ENCODE measurements around the gene SOCS3.

The SOCS3 gene

GRCh38 chr17:78379131-78379491, 19.2 kb upstream of the SOCS3 start:
- peak overlapping the region; percentile 87 for H3K9ac ChIP-seq (ENCODE audit: low read length)
- no peak for TF ChIP-seq EZH2phosphoT487 (IDR thresholded peaks at IDR 0.05; ENCODE audit: low read depth)
- TF ChIP-seq CTCF (IDR thresholded peaks at IDR 0.05; ENCODE audit: low read depth, low read length): no peak
- no peaks in the 10 kb centered on the region for H3K9me3 ChIP-seq (ENCODE audit: insufficient read depth, low read length)
- H4K20me1 ChIP-seq (ENCODE audit: insufficient read depth, low read length): no peaks in the 10 kb centered on the region
- peak overlapping the region; percentile 89 for H3K4me2 ChIP-seq (ENCODE audit: low read length)
- no peak overlapping the region for H2AFZ ChIP-seq (ENCODE audit: low read depth, low read length)
- peaks cover 63% of the 10 kb centered on the region for H3K4me1 ChIP-seq (ENCODE audit: low read length)
- peaks cover 10% of the 10 kb centered on the region for H3K36me3 ChIP-seq (replicated peaks; ENCODE audit: low read depth, low read length)
- peak overlapping the region; percentile 100 for H3K4me3 ChIP-seq (ENCODE audit: low read length)
- H3K27me3 ChIP-seq (ENCODE audit: low read depth, low read length): no peaks in the 10 kb centered on the region
- H3K27ac ChIP-seq (ENCODE audit: low read length): peak overlapping the region; percentile 97
- peaks cover 59% of the 10 kb centered on the region for H3K79me2 ChIP-seq (ENCODE audit: low read length)

- Histone ChIP-seq H3K4me1 (ENCODE audit: low read length) (peaks cover 57% of the 10 kb centered on the region), H4K20me1 (ENCODE audit: insufficient read depth, low read length) (no peaks in the 10 kb centered on the region), H3K9ac (ENCODE audit: low read length) (peak within 1 kb of the TSS; percentile 87), H3K9me3 (ENCODE audit: insufficient read depth, low read length) (no peaks in the 10 kb centered on the region), H3K27ac (ENCODE audit: low read length) (peak within 1 kb of the TSS; percentile 97), H3K4me2 (ENCODE audit: low read length) (peak within 1 kb of the TSS; percentile 89), H3K79me2 (ENCODE audit: low read length) (peaks cover 53% of the 10 kb centered on the region), H2AFZ (ENCODE audit: low read depth, low read length) (peak within 1 kb of the TSS; percentile 96), H3K36me3 (replicated peaks; ENCODE audit: low read depth, low read length) (peaks cover 8% of the 10 kb centered on the region), H3K4me3 (ENCODE audit: low read length) (peak within 1 kb of the TSS; percentile 100), H3K27me3 (ENCODE audit: low read depth, low read length) (no peaks in the 10 kb centered on the region)
- TF ChIP-seq CTCF (IDR thresholded peaks at IDR 0.05; ENCODE audit: low read depth, low read length) (no peak), EZH2phosphoT487 (IDR thresholded peaks at IDR 0.05; ENCODE audit: low read depth) (no peak)
Observed at GRCh38 chr17:78378225-78379130, 18.6 kb upstream of the SOCS3 start, which contains the start of gene PGS1. Gene PGS1, plus strand, starts transcription at chr17:78378649. Its CDS starts 17 bp downstream, at chr17:78378666.

- Histone ChIP-seq H3K27ac (ENCODE audit: low read length) (peak overlapping the region; percentile 97), H3K4me3 (ENCODE audit: low read length) (peak overlapping the region; percentile 100), H3K79me2 (ENCODE audit: low read length) (peaks cover 46% of the 10 kb centered on the region), H4K20me1 (ENCODE audit: insufficient read depth, low read length) (no peaks in the 10 kb centered on the region), H2AFZ (ENCODE audit: low read depth, low read length) (peak overlapping the region; percentile 96), H3K4me2 (ENCODE audit: low read length) (peak overlapping the region; percentile 89), H3K36me3 (replicated peaks; ENCODE audit: low read depth, low read length) (peaks cover 7% of the 10 kb centered on the region), H3K4me1 (ENCODE audit: low read length) (peaks cover 51% of the 10 kb centered on the region), H3K9me3 (ENCODE audit: insufficient read depth, low read length) (no peaks in the 10 kb centered on the region), H3K27me3 (ENCODE audit: low read depth, low read length) (no peaks in the 10 kb centered on the region), H3K9ac (ENCODE audit: low read length) (peak overlapping the region; percentile 87)
- TF ChIP-seq CTCF (IDR thresholded peaks at IDR 0.05; ENCODE audit: low read depth, low read length) (no peak), EZH2phosphoT487 (IDR thresholded peaks at IDR 0.05; ENCODE audit: low read depth) (no peak)
Observed at GRCh38 chr17:78377858-78378224, 18.0 kb upstream of the SOCS3 start.

GRCh38 chr17:78376161-78376560, 16.3 kb upstream of the SOCS3 start:
- no peak overlapping the region for H3K4me2 ChIP-seq (ENCODE audit: low read length)

More at GRCh38 chr17:78376161-78376560, 16.3 kb upstream of the SOCS3 start:
- TF ChIP-seq CTCF (IDR thresholded peaks at IDR 0.05; ENCODE audit: low read depth, low read length) (no peak), EZH2phosphoT487 (IDR thresholded peaks at IDR 0.05; ENCODE audit: low read depth) (no peak)
- H2AFZ ChIP-seq (ENCODE audit: low read depth, low read length): no peak overlapping the region
- H3K79me2 ChIP-seq (ENCODE audit: low read length): peaks cover 33% of the 10 kb centered on the region
- no peak overlapping the region for H3K9ac ChIP-seq (ENCODE audit: low read length)
- H3K4me3 ChIP-seq (ENCODE audit: low read length): no peak overlapping the region
- H3K9me3 ChIP-seq (ENCODE audit: insufficient read depth, low read length): no peaks in the 10 kb centered on the region
- H3K27me3 ChIP-seq (ENCODE audit: low read depth, low read length): no peaks in the 10 kb centered on the region
- H3K4me1 ChIP-seq (ENCODE audit: low read length): peaks cover 38% of the 10 kb centered on the region
- peaks cover 7% of the 10 kb centered on the region for H3K36me3 ChIP-seq (replicated peaks; ENCODE audit: low read depth, low read length)
- no peak overlapping the region for H3K27ac ChIP-seq (ENCODE audit: low read length)
- no peaks in the 10 kb centered on the region for H4K20me1 ChIP-seq (ENCODE audit: insufficient read depth, low read length)
